AG08395 (cell line): ENCODE measurements around the gene TBC1D2.

Experiments
- DNase-seq: peaks from one replicate; pipeline ENCODE4 v3.0.0; 2012; ENCODE audit warnings: mixed read lengths, low spot score

The TBC1D2 gene

GRCh38 chr9:98171176-98171925, 84.1 kb downstream of the TBC1D2 start:
- DNase-seq, result no peak

GRCh38 chr9:98168941-98169488, 86.4 kb downstream of the TBC1D2 start:
- peak; percentile 26 for DNase-seq

- DNase-seq, result no peak
Observed at GRCh38 chr9:98168153-98168780, 87.2 kb downstream of the TBC1D2 start.

- DNase-seq, result no peak
Observed at GRCh38 chr9:98164912-98165311, 90.5 kb downstream of the TBC1D2 start.

- no peak for DNase-seq
Observed at GRCh38 chr9:98162613-98163012, 92.8 kb downstream of the TBC1D2 start.

- no peak for DNase-seq
Observed at GRCh38 chr9:98161851-98162250, 93.6 kb downstream of the TBC1D2 start.

- no peak for DNase-seq
Observed at GRCh38 chr9:98159790-98160189, 95.7 kb downstream of the TBC1D2 start.

GRCh38 chr9:98159301-98159700, 96.1 kb downstream of the TBC1D2 start:
- no peak for DNase-seq

GRCh38 chr9:98158071-98158831, 97.2 kb downstream of the TBC1D2 start:
- DNase-seq, result no peak

- DNase-seq, result no peak
Observed at GRCh38 chr9:98157372-98157771, 98.1 kb downstream of the TBC1D2 start.

GRCh38 chr9:98154678-98155077, 100.8 kb downstream of the TBC1D2 start:
- no peak for DNase-seq

- no peak for DNase-seq
Observed at GRCh38 chr9:98152526-98152925, 102.9 kb downstream of the TBC1D2 start.

GRCh38 chr9:98150721-98151120, 104.7 kb downstream of the TBC1D2 start:
- DNase-seq, result no peak

- no peak for DNase-seq
Observed at GRCh38 chr9:98150164-98150563, 105.3 kb downstream of the TBC1D2 start.

GRCh38 chr9:98149422-98149821, 106.0 kb downstream of the TBC1D2 start:
- DNase-seq, result no peak
